ENCODE data around the gene CBARP.

- peak; percentile 53 for TF ChIP-seq CTCF (IDR thresholded peaks at IDR 0.05; ENCODE audit: low read depth, low read length)
- TF ChIP-seq EZH2phosphoT487 (IDR thresholded peaks at IDR 0.05; ENCODE audit: low read depth) = no peak
Observed at GRCh38 chr19:1220976-1221903, 16.6 kb downstream of the CBARP start.
